ENCODE data around the gene PBRM1. TPM values are rescaled to one million over a fixed set of nuclear protein-coding genes. Genes with fewer than 3 reads are reported as not detected.

Gene PBRM1
- total RNA-seq, 2 experiments from 2014 or later, result 47.6 to 48.1 TPM

GRCh38 chr3:52671676-52672075 lies 14.0 kb downstream of the PBRM1 start:
- ChIA-PET POLR2A (no interaction called here), CTCF (no interaction called here)
- no peak for DNase-seq
- Histone ChIP-seq H3K36me3 (ENCODE audit: insufficient read depth, low read length) (peaks cover 42% of the 10 kb centered on the region), H3K9me3 (ENCODE audit: control insufficient read depth in 1 of 2, insufficient read depth in 1 of 2, low read length in 2 of 2) (no peaks in the 10 kb centered on the region), H3K4me1 (ENCODE audit: insufficient read depth, low read length) (peaks cover 9% of the 10 kb centered on the region), H3K4me3 (ENCODE audit: low read length) (no peak overlapping the region), H3K27ac (ENCODE audit: low read depth in 1 of 2, low read length in 2 of 2) (no peak overlapping the region), H3K27me3 (ENCODE audit: control insufficient read depth in 1 of 2, insufficient read depth in 2 of 2, low read length in 2 of 2) (no peaks in the 10 kb centered on the region)
- Mint-ChIP-seq H3K36me3 (ENCODE audit: low read depth) (peaks cover 72% of the 10 kb centered on the region), H3K4me3 (no peak overlapping the region), H3K27ac (peak overlapping the region; percentile 71), H3K4me1 (ENCODE audit: low read depth) (peaks cover 40% of the 10 kb centered on the region), H3K9me3 (no peaks in the 10 kb centered on the region), H3K27me3 (no peaks in the 10 kb centered on the region)
- intact Hi-C loops (cut with DNase I, micrococcal nuclease), result no loop called here
- ATAC-seq (ENCODE audit: poor library complexity), result no peak
- no peak for TF ChIP-seq CTCF (IDR thresholded peaks at IDR 0.05)

- no peak for TF ChIP-seq CTCF (IDR thresholded peaks at IDR 0.05)
- intact Hi-C loops (cut with DNase I, micrococcal nuclease), result no loop called here
- ChIA-PET CTCF (no interaction called here), POLR2A (no interaction called here)
- Histone ChIP-seq H3K27ac (ENCODE audit: low read depth in 1 of 2, low read length in 2 of 2) (peak overlapping the region in 1 of 2 donors; percentile 9), H3K27me3 (ENCODE audit: control insufficient read depth in 1 of 2, insufficient read depth in 2 of 2, low read length in 2 of 2) (no peaks in the 10 kb centered on the region), H3K4me1 (ENCODE audit: insufficient read depth, low read length) (peaks cover 9% of the 10 kb centered on the region), H3K9me3 (ENCODE audit: control insufficient read depth in 1 of 2, insufficient read depth in 1 of 2, low read length in 2 of 2) (no peaks in the 10 kb centered on the region), H3K4me3 (ENCODE audit: low read length) (no peak overlapping the region), H3K36me3 (ENCODE audit: insufficient read depth, low read length) (peaks cover 39% of the 10 kb centered on the region)
- Mint-ChIP-seq H3K36me3 (ENCODE audit: low read depth) (peaks cover 72% of the 10 kb centered on the region), H3K9me3 (no peaks in the 10 kb centered on the region), H3K4me3 (no peak overlapping the region), H3K4me1 (ENCODE audit: low read depth) (peaks cover 35% of the 10 kb centered on the region), H3K27me3 (no peaks in the 10 kb centered on the region), H3K27ac (peak overlapping the region; percentile 71)
- DNase-seq (peak in 4 of 14 experiments; percentile 12 to 72 (median 52)), ATAC-seq (ENCODE audit: poor library complexity) (peak; percentile 66)
These were observed 14.8 kb downstream of the PBRM1 start for GRCh38 chr3:52670621-52671521.

DNA sequence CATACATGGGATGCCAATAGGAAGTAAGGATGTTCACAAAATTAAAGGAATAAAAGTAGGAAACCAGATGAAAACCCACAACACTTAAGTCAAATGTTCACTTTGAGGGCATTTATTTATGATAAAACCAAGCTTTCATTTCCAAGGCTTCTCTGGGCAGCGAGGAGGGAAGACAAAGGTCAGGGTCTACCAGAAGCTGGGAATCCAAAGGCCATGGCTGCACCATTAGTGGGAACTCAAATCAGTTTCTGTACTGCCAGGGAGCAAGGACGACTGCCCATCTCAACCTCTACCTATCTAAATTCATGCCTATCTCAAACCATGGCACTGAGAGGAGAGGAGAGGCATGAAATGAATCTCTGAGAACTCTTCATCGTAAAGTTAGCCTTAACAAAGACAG lies 22.6 kb downstream of the PBRM1 start:
- Histone ChIP-seq H3K27ac (ENCODE audit: low read depth in 1 of 2, low read length in 2 of 2) (no peak overlapping the region), H3K36me3 (ENCODE audit: insufficient read depth, low read length) (peaks cover 60% of the 10 kb centered on the region), H3K4me1 (ENCODE audit: insufficient read depth, low read length) (no peaks in the 10 kb centered on the region), H3K9me3 (ENCODE audit: control insufficient read depth in 1 of 2, insufficient read depth in 1 of 2, low read length in 2 of 2) (no peaks in the 10 kb centered on the region), H3K27me3 (ENCODE audit: control insufficient read depth in 1 of 2, insufficient read depth in 2 of 2, low read length in 2 of 2) (no peaks in the 10 kb centered on the region), H3K4me3 (ENCODE audit: low read length) (no peak overlapping the region)
- ATAC-seq (ENCODE audit: poor library complexity) (no peak), DNase-seq (no peak)
- Mint-ChIP-seq H3K4me1 (ENCODE audit: low read depth) (peaks cover 4% of the 10 kb centered on the region), H3K36me3 (ENCODE audit: low read depth) (peaks cover 84% of the 10 kb centered on the region), H3K4me3 (no peak overlapping the region), H3K9me3 (no peaks in the 10 kb centered on the region), H3K27me3 (no peaks in the 10 kb centered on the region), H3K27ac (no peak overlapping the region)
- TF ChIP-seq CTCF (IDR thresholded peaks at IDR 0.05), result no peak
- ChIA-PET POLR2A (no interaction called here), CTCF (no interaction called here)
- intact Hi-C loops (cut with DNase I, micrococcal nuclease), result no loop called here
